ENCODE measurements around the gene GPR89A.
"Not testable (repeated sequence)": the region's sequence is repeated elsewhere in the genome, so short reads cannot be mapped to it uniquely, and the experiment has no call there.

GRCh38 chr1:145665015-145665414 lies 57.2 kb downstream of the GPR89A start:
- not testable (repeated sequence) for TF ChIP-seq EZH2 (IDR thresholded peaks at IDR 0.05; ENCODE audit: low read length, missing control alignments)
- TF ChIP-seq, protein P1, sequence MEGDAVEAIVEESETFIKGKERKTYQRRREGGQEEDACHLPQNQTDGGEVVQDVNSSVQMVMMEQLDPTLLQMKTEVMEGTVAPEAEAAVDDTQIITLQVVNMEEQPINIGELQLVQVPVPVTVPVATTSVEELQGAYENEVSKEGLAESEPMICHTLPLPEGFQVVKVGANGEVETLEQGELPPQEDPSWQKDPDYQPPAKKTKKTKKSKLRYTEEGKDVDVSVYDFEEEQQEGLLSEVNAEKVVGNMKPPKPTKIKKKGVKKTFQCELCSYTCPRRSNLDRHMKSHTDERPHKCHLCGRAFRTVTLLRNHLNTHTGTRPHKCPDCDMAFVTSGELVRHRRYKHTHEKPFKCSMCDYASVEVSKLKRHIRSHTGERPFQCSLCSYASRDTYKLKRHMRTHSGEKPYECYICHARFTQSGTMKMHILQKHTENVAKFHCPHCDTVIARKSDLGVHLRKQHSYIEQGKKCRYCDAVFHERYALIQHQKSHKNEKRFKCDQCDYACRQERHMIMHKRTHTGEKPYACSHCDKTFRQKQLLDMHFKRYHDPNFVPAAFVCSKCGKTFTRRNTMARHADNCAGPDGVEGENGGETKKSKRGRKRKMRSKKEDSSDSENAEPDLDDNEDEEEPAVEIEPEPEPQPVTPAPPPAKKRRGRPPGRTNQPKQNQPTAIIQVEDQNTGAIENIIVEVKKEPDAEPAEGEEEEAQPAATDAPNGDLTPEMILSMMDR (conservative IDR thresholded peaks at IDR 0.05 in 1 of 2, IDR thresholded peaks at IDR 0.05 in 1 of 2; ENCODE audit: low read depth in 1 of 2, low read length in 2 of 2), result not testable (repeated sequence)

Data from fibroblast of lung (primary cell).